K562 (cell line): Measurements from ENCODE around the gene GRK1. TPM values are rescaled to one million over a fixed set of nuclear protein-coding genes. Genes with fewer than 3 reads are reported as not detected.

Source experiments
- ATAC-seq: fragments of 200-7000 bp; cut with Tn5 transposase; 3 replicates; pipeline ENCODE4 v1.9.1; 2020; ENCODE audit warnings: moderate library complexity
- BruUV-seq: library from RNA; stranded (reverse); fragments of 400-500 nt; replicated peaks from 2 replicates; lab custom pipeline; 2021; lab: Mats Ljungman, UMichigan
- CTCF ChIA-PET: fragments of 300-600 bp; formaldehyde crosslinking; extraction: SDS; loops from one replicate; lab custom pipeline; 2021; ENCODE audit warnings: low intra/inter-chr PET ratio; lab: Yijun Ruan, JAX
- POLR2A ChIA-PET: fragments of 300-600, 350-650 bp; sonication (Branson Sonifier 250); formaldehyde crosslinking; extraction: SDS; loops from one replicate; lab custom pipeline; 2021; ENCODE audit warnings: antibody characterized with exemption, inconsistent platforms; lab: Yijun Ruan, JAX
- DNase-seq, 4 experiments: peaks; one replicate each; pipeline versions ENCODE4 v3.0.0 to v3.0.0-alpha.2; 2011 to 2018; ENCODE audit warnings: low spot score in 3 of 4, mixed read lengths in 3 of 4; ENCODE audit errors: extremely low read depth in 1 of 4
- FAIRE-seq: peaks from 2 replicates; lab custom pipeline; 2011; peaks lifted over from hg19 to GRCh38; lab: Jason Lieb, UNC
- H2AFZ ChIP-seq: 2 replicates; pipeline ENCODE4 v1.6.0; 2011; ENCODE audit warnings: low read depth, low read length, control low read depth, inconsistent platforms
- H3K27ac ChIP-seq: fragments of 200-600 bp; 3 replicates; pipeline ENCODE4 v1.8.0; 2011; ENCODE audit warnings: low read depth, mild to moderate bottlenecking, control low read depth, inconsistent platforms, low read length, moderate library complexity, mixed read lengths; ENCODE audit errors: extremely low read depth
- H3K27me3 ChIP-seq, 2 experiments: fragments of 300-600 bp in 1 of 2; 2 replicates in 1 of 2; 3 replicates in 1 of 2; pipeline versions ENCODE4 v1.6.0 to v1.8.0; 2011; ENCODE audit warnings: inconsistent platforms in 2 of 2, low read length in 2 of 2, mild to moderate bottlenecking in 1 of 2, mixed read lengths in 1 of 2, moderate library complexity in 1 of 2; ENCODE audit not compliant: control insufficient read depth in 2 of 2, insufficient read depth in 2 of 2
- H3K36me3 ChIP-seq: fragments of 300-600 bp; 3 replicates; pipeline ENCODE4 v1.8.0; 2011; ENCODE audit warnings: mild to moderate bottlenecking, low read length, inconsistent platforms; ENCODE audit not compliant: control insufficient read depth, insufficient read depth
- H3K4me1 ChIP-seq, 2 experiments: fragments of 200-600 bp in 1 of 2; replicated peaks in 1 of 2; 2 replicates in 1 of 2; 3 replicates in 1 of 2; pipeline versions ENCODE4 v1.5.1 to v1.8.0; 2011; ENCODE audit warnings: inconsistent platforms in 2 of 2, low read length in 2 of 2, mild to moderate bottlenecking in 1 of 2, mixed read lengths in 1 of 2, moderate library complexity in 1 of 2; ENCODE audit not compliant: control insufficient read depth in 2 of 2, insufficient read depth in 2 of 2
- H3K4me2 ChIP-seq: 2 replicates; pipeline ENCODE4 v1.6.1; 2011; ENCODE audit warnings: low read length, control low read depth, inconsistent platforms, mixed read lengths; ENCODE audit not compliant: insufficient read depth
- H3K4me3 ChIP-seq: fragments of 200-600 bp; sonication (generic), shearing (Covaris generic); 2 replicates; pipeline ENCODE4 v1.5.1; 2016; ENCODE audit warnings: control low read depth, inconsistent platforms
- H3K79me2 ChIP-seq: fragments of 200-600 bp; 3 replicates; pipeline ENCODE4 v1.8.0; 2011; ENCODE audit warnings: low read length, inconsistent platforms; ENCODE audit not compliant: control insufficient read depth, insufficient read depth
- H3K9ac ChIP-seq, 2 experiments: 2 replicates each; pipeline versions ENCODE4 v1.6.0 to v1.6.1; 2011; ENCODE audit warnings: low read depth in 2 of 2, low read length in 2 of 2, control low read depth in 1 of 2, inconsistent platforms in 1 of 2, mild to moderate bottlenecking in 1 of 2, mixed read lengths in 1 of 2; ENCODE audit not compliant: insufficient read depth in 1 of 2
- H3K9me1 ChIP-seq: one replicate; pipeline ENCODE4 v1.6.0; 2011; ENCODE audit warnings: inconsistent platforms, mild to moderate bottlenecking, low read length, moderate library complexity; ENCODE audit not compliant: control insufficient read depth, insufficient read depth
- H3K9me3 ChIP-seq: replicated peaks from 2 replicates; pipeline ENCODE4 v1.5.1; 2011; ENCODE audit warnings: low read depth, low read length, inconsistent platforms; ENCODE audit not compliant: control insufficient read depth, insufficient read depth
- H4K20me1 ChIP-seq: replicated peaks from 2 replicates; pipeline ENCODE4 v1.6.1; 2011; ENCODE audit warnings: low read length, inconsistent platforms, mixed read lengths; ENCODE audit not compliant: control insufficient read depth, insufficient read depth
- ATF2 ChIP-seq: sonication (generic); formaldehyde crosslinking; IDR thresholded peaks from 2 replicates; pipeline ENCODE4 v1.8.1; 2022; ENCODE audit warnings: missing genetic modification reagents
- GMEB1 ChIP-seq: fragments of 250-450 bp; sonication (Bioruptor Pico); IDR thresholded peaks from 2 replicates; pipeline ENCODE4 v1.4.0; 2020; ENCODE audit warnings: mild to moderate bottlenecking
- KLF13 ChIP-seq: fragments of 450-650 bp; IDR thresholded peaks from 2 replicates; pipeline ENCODE4 v1.6.1; 2016; ENCODE audit warnings: missing genetic modification characterization, low read depth, mild to moderate bottlenecking, missing compliant biosample characterization, moderate library complexity, borderline replicate concordance
- PRMT5 ChIP-seq: sonication (generic); formaldehyde crosslinking; IDR thresholded peaks from 2 replicates; pipeline ENCODE4 v1.5.0; 2020; ENCODE audit warnings: missing genetic modification reagents
- SAFB2 ChIP-seq: fragments of 200-400 bp; formaldehyde crosslinking; IDR thresholded peaks from 2 replicates; pipeline ENCODE4 v1.6.1; 2018; ENCODE audit warnings: borderline replicate concordance, low read length, low read depth, moderate library complexity; ENCODE audit not compliant: severe bottlenecking
- SMC3 ChIP-seq: conservative IDR thresholded peaks from 2 replicates; pipeline ENCODE4 v1.6.1; 2011; ENCODE audit warnings: low read depth, low read length, improper control_type of control experiment; ENCODE audit not compliant: insufficient read depth
- TBL1XR1 ChIP-seq, 2 experiments: IDR thresholded peaks; 2 replicates each; pipeline ENCODE4 v1.6.1; 2012; ENCODE audit warnings: improper control_type of control experiment in 2 of 2, low read length in 2 of 2, mild to moderate bottlenecking in 1 of 2
- WGBS: fragments of 100-300 bp; shearing (Covaris generic); methylation state at CpG from one replicate; pipeline ENCODE4 v1.1.6; 2016; ENCODE audit warnings: low coverage, mixed read lengths; ENCODE audit not compliant: insufficient coverage; ENCODE audit errors: missing lambda C conversion rate; 5-methylcytosine and 5-hydroxymethylcytosine counted together
- in situ Hi-C: fragments of 300-500 bp; cut with MboI; formaldehyde crosslinking; loops from 4 replicates; pipeline ENCODE4 v1.15.0; 2018; ENCODE audit warnings: inconsistent platforms, mixed read lengths
- intact Hi-C: fragments of 100-400 bp; cut with micrococcal nuclease; formaldehyde crosslinking; loops from 2 replicates; pipeline ENCODE4 v1.14.2; 2022
- polyA plus RNA-seq, 8 experiments: library from polyadenylated mRNA; depleted of rRNA in 4 of 8; stranded (reverse) in 5 of 8; unstranded in 3 of 8; fragments of >200 nt; fragmentation: Nextera tagmentation in 2 of 8; fragmentation: Illumina TruSeq in 1 of 8; extraction: Ambion mirVana in 2 of 8; extraction: Trizol in 1 of 8; gene quantifications; 2 replicates each; pipeline versions ENCODE4 v1.2.1 to v1.2.3, GENCODE V29; 2011 to 2014; ENCODE audit warnings: inconsistent platforms in 1 of 8, missing spikeins in 1 of 8
- total RNA-seq, 7 experiments: library from RNA; depleted of rRNA in 6 of 7; stranded (reverse); fragments of >200 nt in 6 of 7; fragmentation: Illumina TruSeq in 2 of 7; extraction: Trizol in 2 of 7; gene quantifications; 2 replicates each; pipeline versions ENCODE4 v1.2.1 to v1.2.3, GENCODE V29; 2011 to 2021; ENCODE audit warnings: low replicate concordance in 1 of 7
- TF ChIP-seq, protein P1 (sequence below): fragments of 250-450 bp; sonication (Bioruptor Pico); IDR thresholded peaks from 2 replicates; pipeline ENCODE4 v1.5.0; 2020; ENCODE audit warnings: mild to moderate bottlenecking, borderline replicate concordance

GRK1 gene
- total and polyA plus RNA-seq, 9 of the 15 experiments (the other 6 are each of a cell fraction or from before 2014, with no cell fraction given) = 0.09 TPM; not detected in 8

DNA sequence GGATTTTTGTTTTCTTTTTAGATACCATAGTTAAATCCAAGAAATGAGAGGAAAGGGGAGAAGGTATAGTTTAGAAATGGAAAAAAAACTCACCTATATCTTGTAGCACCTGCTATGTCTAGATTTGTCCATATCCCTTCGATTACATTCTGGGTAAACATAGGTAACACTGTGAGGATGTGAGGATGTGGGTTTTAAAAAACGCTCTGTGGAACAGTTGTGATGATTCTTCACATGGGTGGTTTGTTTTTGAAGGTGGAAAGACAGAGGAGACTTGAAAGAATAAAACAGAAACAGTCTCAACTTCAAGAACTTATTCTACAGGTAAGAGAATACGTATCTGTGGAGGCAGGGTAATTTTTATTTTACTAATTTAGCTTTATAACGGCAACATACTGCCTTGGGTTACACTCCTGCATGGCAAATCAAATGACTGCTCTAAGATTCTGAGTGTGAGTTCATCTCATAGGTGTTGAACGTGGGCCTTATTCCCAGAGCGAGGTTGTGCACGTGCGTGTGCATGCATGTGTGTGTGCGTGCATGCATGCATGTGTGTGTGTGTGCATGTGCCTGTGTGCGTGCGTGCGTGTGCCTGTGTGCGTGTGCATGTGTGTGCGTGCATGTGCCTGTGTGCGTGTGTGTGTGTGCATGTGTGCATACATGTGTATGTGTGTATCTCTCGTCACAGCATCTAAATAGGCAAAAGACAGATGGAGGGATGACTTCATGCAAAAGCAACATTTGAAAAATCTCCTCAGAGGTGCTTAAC is 32.6 kb upstream of the GRK1 start:
- Histone ChIP-seq H3K4me1 (no peaks in the 10 kb centered on the region), H3K27me3 (no peaks in the 10 kb centered on the region), H3K9me3 (no peaks in the 10 kb centered on the region; the same call in 1 of the 2 replicates), H3K36me3 (peaks cover 94% of the 10 kb centered on the region), H2AFZ (no peak overlapping the region), H3K9ac (no peak overlapping the region), H3K79me2 (peaks cover 9% of the 10 kb centered on the region), H4K20me1 (no peaks in the 10 kb centered on the region), H3K27ac (no peak overlapping the region), H3K4me2 (no peak overlapping the region), H3K4me3 (no peak overlapping the region), H3K9me1 (no peaks in the 10 kb centered on the region)
- FAIRE-seq = no peak
- 97% methylated on average over 6 of the region's 16 CpGs for WGBS
- intact Hi-C loops (no loop called here), in situ Hi-C loops (no loop called here)
- ChIA-PET CTCF (no interaction called here), POLR2A (no interaction called here)
- ATAC-seq = no peak
- no TSS peak for BruUV-seq
- TF ChIP-seq, protein P1, sequence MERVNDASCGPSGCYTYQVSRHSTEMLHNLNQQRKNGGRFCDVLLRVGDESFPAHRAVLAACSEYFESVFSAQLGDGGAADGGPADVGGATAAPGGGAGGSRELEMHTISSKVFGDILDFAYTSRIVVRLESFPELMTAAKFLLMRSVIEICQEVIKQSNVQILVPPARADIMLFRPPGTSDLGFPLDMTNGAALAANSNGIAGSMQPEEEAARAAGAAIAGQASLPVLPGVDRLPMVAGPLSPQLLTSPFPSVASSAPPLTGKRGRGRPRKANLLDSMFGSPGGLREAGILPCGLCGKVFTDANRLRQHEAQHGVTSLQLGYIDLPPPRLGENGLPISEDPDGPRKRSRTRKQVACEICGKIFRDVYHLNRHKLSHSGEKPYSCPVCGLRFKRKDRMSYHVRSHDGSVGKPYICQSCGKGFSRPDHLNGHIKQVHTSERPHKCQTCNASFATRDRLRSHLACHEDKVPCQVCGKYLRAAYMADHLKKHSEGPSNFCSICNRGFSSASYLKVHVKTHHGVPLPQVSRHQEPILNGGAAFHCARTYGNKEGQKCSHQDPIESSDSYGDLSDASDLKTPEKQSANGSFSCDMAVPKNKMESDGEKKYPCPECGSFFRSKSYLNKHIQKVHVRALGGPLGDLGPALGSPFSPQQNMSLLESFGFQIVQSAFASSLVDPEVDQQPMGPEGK = no peak
- DNase-seq = no peak

DNA sequence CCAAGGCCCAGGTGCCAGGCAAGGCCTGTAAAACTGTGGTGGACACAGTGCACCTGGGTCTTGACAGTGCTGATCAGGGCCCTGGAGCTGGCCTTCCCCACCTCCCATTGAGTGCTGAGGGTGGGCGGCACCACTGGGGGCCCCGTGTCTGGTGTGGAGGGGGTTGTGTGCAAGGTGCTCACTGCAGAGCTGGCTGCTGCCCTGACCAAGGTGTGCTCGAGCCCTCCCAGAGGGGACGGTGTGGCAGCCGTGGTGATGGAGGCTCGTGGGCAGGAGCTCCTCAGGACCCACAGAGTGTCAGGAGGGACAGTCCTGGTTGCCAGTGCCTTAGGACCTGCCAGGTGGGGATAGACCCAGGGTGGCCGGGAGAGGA is 32.0 kb upstream of the GRK1 start:
- H3K4me1 ChIP-seq = no peaks in the 10 kb centered on the region
- FAIRE-seq = no peak
- H3K9me1 ChIP-seq = no peaks in the 10 kb centered on the region
- no peak overlapping the region for H3K27ac ChIP-seq
- 100% methylated on average over 1 of the region's 7 CpGs for WGBS
- no peak overlapping the region for H3K4me3 ChIP-seq
- H3K36me3 ChIP-seq = peaks cover 96% of the 10 kb centered on the region
- ChIA-PET CTCF (no interaction called here), POLR2A (no interaction called here)
- DNase-seq = no peak
- H3K4me2 ChIP-seq = no peak overlapping the region
- H3K9me3 ChIP-seq = no peaks in the 10 kb centered on the region; the same call in 1 of the 2 replicates
- intact Hi-C loops (no loop called here), in situ Hi-C loops (no loop called here)
- H3K9ac ChIP-seq = no peak overlapping the region
- ATAC-seq = no peak
- peaks cover 5% of the 10 kb centered on the region; the same call in 2 of the 3 replicates for H3K79me2 ChIP-seq
- no peaks in the 10 kb centered on the region for H3K27me3 ChIP-seq
- no TSS peak for BruUV-seq
- H4K20me1 ChIP-seq = no peaks in the 10 kb centered on the region
- H2AFZ ChIP-seq = no peak overlapping the region
- no peak for TF ChIP-seq PRMT5
- TF ChIP-seq SMC3 = no peak
- TF ChIP-seq ATF2 (CRISPR knock-in tag) = no peak
- TF ChIP-seq KLF13 (tag) = no peak
- no peak for TF ChIP-seq GMEB1 (CRISPR knock-in tag)
- no peak for TF ChIP-seq SAFB2
- no peak for TF ChIP-seq TBL1XR1 (IDR thresholded peaks at IDR 0.05; ENCODE audit: low read length in 2 of 2)
